HG03460 (cell line): Measurements from ENCODE around the gene NOSIP.

ENCODE experiments used
- ATAC-seq: cut with Tn5 transposase; IDR thresholded peaks from one replicate; pipeline ENCODE4 v1.9.1; 2021; ENCODE audit not compliant: unreplicated experiment

NOSIP gene

DNA sequence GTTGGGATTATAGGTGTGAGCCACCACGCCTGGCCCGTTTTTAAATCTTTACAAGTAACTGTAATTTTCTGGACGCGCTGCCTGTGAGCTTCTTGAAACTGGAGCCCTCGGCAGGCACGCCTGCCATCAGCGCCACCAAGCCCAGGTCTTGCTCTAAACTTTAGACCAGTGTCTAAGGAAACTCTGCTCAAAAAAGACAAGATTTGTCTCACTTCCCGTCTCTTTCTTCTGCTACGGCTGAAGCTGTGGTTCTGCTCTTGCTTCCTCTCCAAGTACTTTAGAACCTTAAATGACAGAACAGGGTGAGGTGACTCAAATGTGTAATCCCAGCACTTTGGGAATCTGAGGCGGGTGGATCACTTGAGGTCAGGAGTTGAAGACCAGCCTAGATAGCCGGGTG lies 27.6 kb downstream of the NOSIP start:
- ATAC-seq = no peak

DNA sequence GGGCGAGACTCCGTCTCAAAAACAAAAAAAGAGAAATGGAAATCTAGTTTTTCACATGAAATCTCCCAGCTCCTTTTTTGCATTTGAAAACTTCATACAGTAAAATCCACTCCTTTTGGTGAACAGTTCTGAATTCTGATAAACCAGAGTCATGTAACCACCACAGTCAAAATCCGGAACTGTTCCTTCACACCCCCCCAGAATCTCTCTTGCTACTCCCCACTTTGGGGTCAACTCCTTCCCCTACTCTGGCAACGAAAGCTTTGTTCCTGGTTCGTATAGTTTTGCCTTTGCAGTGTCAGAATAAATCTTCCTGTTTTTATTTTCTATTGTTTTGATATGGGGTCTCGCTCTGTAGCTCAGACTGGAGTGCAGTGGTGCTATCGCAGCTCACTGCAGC lies 28.8 kb downstream of the NOSIP start:
- no peak for ATAC-seq

DNA sequence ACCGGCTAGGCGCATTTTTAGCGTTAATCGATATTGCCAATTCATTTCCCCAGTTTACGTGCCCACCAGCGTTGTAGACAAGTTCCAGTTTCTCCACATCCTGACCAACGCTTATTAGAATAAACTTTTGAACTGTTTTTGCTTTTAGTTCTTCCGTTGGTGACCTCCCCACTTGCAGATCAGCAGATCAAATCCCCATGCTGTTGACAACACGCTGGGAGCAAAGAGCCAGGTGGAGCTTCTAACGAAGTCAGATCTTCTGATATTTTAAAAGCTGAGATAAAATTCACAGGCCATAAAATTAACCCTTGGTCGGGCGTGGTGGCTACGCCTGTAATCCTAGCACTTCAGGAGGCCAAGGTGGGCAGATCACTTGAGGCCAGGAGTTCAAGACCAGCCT lies 31.3 kb downstream of the NOSIP start:
- no peak for ATAC-seq

DNA sequence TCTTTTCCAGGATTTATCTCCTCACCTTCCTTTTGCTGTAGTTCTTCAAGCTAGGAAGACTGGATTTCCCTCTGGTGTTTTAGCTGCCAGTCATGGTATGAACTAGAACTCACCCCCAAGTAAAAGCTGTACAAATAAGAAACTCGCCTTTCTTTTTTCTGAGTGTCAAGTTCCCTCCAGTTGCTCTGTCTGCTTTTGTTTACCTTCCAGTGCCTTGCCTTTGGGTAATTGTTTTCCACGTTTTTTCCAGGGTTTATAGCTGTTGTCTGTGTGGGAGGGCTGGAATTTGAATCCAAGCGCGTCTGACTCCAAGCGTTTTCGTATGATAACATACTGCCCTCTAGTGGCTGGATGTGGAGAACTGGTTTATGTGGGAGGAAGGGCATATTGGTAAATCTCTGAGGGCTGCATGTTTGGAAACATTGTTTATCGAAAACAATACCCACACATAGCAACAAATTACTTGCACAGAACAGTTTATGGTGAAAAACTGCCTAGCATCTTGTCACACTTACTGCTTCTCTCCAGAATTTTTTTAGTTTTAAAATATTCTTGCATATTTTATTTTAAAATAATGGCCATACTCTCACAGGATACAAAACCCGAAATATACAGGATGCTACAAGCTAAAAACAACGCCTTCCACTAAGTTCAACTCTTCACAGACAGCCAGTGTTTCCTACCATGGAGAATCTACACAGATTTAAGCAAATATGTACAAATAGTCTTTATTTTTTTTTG lies 33.4 kb downstream of the NOSIP start:
- no peak for ATAC-seq

DNA sequence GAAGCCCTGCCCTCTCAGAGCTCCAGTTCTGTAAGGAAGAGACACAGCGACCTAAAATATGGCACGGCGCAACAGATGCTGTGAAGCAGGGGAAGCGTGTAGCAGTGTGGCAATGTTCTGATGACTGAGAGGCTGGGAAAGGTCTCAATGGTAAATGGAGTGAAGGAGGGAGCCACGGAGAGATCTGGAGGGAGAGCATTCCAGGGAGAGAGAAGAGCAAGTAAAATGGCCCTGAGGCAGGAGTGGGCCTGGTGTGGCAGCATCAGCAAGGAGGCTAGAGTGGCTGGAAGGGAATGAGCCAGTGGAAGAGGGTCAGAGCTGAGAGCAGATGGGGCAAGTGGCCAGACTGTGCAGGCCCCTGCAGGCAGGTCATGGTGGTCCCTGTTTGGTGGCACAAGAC lies 36.2 kb downstream of the NOSIP start:
- ATAC-seq = no peak

DNA sequence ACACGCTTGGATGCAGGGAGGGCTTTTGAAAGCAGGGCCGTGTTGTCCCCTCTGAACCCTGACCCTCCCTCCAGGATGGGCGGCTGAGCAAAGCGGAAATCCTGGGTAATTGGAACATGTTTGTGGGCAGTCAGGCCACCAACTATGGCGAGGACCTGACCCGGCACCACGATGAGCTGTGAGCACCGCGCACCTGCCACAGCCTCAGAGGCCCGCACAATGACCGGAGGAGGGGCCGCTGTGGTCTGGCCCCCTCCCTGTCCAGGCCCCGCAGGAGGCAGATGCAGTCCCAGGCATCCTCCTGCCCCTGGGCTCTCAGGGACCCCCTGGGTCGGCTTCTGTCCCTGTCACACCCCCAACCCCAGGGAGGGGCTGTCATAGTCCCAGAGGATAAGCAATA lies 37.3 kb downstream of the NOSIP start:
- no peak for ATAC-seq

DNA sequence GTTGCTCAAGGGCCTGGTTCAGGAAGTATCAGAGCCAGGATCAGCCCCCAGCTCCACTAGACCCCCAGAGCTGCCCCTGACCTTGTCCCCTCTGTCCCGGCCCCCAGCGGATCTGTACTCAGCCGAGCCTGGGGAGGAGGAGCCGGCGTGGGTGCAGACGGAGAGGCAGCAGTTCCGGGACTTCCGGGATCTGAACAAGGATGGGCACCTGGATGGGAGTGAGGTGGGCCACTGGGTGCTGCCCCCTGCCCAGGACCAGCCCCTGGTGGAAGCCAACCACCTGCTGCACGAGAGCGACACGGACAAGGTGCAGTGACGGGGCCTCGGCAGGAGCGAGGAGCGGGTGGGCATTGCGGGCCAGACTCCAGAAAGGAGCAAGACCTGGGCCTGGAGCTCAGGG lies 37.9 kb downstream of the NOSIP start:
- ATAC-seq = no peak

DNA sequence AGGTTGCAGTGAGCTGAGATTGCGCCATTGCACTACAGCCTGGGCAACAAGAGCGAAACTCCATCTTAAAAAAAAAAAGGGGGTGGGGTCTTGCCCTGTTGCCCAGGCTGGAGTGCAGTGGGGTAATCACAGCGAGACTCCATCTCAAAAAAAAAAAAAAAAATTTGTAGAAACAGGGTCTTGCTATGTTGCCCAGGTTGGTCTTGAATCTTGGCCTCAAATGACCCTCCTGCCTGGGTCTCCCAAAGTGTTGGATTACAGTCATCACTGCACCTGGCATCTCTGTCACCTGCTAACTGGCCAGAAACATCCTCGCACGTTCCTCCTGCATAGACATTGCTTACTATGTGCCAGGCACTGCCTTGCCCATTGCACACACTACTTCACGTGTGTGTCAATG lies 38.4 kb downstream of the NOSIP start:
- no peak for ATAC-seq

DNA sequence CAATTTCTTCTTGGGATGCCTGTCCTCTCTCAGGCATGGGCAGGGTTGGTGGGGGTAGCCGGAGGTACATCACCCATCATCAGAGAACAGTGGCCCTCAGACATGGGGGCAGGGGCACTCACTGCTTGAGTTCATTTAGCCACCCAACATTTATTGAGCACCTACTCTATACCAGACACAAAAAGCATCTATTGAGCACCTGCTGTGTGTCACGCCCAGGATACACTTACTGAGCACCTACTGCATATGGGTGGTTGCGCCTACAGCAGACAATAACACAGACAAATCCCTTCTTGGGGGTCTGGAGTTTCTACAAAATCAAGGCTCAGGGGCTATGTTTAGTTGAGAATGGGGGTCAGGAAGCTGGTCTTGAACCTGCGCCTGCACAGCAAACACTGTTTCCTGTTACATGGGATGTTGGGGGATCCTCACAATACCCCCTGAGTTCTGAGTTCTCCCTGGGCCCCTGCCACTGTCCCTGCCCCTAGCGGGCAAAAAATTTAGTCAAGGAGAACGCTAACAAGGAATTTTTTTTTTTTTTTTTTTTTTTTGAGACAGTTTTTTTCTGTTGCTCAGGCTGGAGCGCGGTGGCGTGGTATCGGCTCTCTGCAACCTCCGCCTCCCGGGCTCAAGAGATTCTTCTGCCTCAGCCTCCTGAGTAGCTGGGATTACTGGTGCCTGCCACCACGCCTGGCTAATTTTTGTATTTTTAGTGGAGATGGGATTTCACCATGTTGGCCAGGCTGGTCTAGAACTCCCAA lies 41.0 kb downstream of the NOSIP start:
- no peak for ATAC-seq

DNA sequence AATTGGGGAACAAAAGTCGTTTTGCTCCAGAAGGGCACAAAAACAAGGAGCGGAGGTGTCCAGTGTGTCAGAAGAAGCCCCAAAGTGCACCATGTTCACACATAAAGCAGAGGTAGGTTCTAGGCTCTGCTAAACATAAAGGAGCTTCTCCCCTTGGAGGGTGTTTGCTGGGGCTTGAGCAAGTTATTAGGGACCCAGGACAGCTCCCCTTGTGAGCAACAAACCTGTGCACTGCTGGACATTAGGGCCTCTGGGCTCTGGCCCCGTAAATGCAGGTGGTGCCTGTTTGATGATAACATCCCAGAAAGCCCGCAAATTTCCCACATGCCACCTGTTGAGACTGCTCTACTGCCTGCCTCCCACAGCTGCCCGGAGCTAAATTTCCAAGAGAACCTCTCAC lies 41.7 kb downstream of the NOSIP start:
- no peak for ATAC-seq

DNA sequence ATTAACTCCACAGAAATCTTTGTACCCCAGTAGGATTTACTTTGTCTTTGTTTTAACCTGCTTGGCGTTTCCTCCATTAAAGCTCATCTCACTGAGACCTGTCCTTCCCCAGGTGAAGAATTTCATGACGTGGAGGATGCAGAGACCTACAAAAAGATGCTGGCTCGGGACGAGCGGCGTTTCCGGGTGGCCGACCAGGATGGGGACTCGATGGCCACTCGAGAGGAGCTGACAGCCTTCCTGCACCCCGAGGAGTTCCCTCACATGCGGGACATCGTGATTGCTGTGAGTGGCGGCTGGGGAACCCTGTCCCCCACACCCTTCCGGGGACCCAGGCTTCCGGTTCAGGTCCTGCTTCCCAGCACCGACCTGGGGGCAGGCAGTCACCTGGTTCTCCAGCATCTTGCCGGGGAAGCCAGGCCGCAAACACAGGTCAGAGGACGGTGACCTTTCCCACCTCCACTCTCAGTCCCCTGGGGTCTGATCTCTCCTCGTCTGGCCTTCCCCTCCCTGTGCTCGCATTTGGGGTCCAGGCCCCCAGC lies 43.4 kb downstream of the NOSIP start:
- no peak for ATAC-seq

DNA sequence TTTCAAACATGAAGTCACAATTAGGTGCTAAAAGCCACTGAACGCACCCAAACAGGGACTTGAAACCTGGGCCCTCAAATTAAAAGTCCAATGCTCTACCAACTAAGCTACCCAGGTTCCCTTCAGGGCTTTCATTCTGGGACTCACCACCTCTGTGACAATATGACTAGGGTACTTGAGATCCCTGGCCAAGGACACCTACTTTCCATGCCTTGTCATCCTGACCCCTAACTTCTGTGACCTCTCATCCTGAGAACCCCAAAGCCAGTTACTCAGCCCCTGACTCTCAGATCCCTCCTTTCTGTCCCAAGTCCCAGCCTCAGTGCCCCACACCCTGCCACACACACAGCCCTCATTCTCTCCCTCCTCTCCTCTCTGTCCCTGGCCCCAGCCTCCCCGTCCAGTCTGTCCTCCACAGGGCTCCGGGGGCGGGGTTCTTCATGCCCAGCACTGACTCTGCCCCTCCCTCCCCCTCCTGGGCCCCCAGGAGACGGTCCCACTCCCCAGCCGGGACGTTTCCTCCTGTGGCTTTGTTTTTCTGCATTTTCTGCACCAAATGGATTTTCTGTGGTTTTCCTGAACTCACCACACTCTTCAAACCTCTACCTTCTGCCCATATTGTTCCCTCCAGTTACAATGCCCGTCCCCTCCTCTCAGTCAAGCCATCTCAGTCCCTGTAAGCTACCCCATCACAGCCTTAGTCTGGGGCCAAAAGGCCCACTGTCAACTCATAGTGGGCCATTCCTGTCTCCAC lies 45.5 kb downstream of the NOSIP start:
- no peak for ATAC-seq

DNA sequence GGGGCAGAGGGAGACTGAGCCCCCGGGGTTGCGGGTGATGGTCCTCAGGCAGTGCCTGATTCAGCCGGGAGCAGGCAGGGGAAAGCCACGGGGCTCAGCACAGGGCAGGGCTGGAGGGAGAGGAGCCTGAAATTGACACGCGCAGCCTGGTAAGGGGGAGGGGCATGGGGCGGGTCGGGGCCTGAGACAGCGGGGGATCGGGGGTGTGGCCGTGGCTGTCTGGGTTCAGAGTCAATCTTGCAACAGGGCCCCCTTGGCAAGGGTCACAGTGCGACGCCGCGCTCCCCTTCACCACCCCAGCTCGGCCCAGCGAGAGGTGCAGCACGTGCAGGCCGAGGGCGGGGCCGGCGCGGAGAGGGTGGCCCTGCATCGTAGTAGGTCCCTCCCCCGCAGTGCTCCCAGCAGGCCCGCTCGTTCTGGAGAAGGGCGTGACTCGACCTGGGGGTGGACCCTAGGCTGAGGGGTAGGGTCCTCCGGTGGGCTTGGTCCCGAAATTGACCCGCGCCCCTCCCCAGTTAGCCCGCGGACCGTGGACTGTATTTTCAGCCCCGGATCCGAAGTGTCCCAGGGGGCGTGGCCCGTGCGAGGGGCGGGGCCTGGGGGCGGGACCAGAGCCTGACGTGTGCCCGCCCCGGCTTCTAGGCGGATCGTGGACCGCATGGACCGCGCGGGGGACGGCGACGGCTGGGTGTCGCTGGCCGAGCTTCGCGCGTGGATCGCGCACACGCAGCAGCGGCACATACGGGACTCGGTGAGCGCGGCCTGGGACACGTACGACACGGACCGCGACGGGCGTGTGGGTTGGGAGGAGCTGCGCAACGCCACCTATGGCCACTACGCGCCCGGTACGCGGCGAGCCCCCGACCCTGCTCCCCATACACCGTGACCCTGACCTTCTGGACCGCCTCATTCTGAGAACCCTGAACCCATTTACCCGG lies 46.5 kb downstream of the NOSIP start:
- peak; percentile 74 for ATAC-seq

DNA sequence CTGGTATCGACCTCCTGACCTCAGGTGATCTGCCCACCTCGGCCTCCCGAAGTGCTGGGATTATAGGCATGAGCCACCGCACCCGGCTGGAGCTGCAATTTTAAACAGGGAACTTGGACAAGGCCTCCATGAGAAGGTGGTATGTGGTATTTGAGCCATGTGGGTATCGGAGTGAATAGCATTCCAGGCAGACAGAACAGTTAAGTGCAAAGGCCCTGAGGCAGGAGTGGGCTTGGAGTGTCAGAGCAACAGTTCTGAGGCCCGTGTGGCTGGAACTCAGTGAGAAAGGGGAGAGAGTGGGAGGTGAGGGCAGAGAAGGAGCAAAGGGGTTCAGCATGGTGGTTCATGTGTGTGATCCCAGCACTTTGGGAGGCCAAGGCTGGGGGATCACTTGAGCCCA lies 49.6 kb downstream of the NOSIP start:
- ATAC-seq = no peak

DNA sequence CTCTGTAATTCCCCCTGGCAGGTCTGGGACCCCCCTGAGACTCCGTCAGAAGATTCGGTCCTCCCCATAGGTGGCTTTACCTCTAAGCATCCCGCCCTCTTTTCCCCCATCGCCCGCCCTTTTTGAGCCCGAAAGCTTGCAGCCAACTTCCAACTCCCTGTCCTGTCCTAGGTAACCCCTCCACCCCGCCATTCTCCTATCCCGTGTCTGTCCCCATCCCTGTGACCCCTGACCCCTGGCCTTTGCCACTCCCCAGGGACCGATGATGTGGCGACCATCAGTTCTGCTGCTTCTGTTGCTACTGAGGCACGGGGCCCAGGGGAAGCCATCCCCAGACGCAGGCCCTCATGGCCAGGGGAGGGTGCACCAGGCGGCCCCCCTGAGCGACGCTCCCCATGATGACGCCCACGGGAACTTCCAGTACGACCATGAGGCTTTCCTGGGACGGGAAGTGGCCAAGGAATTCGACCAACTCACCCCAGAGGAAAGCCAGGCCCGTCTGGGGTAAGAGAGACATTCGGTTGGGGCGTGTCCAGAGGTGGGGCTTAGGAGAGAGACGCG lies 52.1 kb downstream of the NOSIP start:
- no peak for ATAC-seq

DNA sequence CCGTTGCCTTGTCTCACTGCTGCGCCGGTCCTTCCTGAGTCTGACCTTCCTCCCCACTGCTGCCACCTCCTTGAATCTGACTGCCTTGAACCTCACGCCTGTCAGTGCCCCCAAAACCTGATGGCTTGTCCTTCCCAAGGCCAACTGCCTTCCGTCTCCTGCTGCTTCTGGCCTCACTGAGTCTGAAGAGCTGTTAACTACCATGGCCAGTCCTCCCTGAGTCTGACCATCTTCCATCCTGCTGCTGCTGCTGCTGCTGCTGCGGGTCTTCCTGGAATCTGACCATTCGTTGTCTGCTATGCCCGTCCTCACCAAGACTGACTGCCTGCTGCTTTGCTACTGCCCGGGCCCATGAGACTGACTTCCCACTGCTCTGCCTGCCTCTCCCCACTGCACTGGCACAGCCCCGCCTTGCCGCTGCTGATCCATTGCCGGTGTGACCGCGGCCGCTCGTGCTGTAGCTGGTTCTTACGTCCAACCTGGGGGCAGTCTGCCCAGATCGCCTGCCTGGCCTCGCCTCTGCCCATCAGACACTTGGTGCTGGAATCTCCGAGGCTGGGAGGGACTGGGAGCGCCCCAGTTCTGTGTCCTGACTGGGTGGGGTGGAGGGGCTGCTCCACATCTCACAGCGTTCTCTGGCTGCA lies 55.4 kb downstream of the NOSIP start:
- ATAC-seq = no peak

DNA sequence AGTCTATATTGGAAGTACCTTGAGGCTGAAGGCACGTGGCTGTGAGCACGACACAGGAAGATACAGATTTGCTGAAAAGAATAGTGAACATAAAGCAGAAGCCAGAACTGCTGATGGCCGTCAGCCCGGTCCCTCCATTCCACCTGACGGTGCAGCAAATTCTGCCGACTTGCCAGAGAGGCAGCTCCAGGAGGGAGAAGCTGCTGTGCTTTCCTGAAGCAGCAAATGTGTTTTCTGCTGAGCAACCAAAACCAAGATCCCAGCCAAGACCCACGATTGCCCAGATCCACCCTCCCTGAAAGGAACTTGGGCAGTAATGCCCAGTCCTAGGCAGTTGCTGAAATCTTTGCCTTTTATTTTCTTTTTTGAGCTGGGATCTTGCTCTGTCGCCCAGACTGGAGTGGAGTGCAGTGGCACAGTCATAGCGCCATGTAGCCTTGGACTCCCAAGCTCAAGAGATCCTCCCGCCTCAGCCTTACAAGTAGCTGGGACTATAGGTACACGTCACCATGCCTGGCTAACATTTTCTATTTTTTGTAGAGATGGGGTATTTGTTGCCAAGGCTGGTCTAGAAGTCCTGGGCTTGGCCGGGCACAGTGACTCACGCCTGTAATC lies 59.5 kb downstream of the NOSIP start:
- ATAC-seq = no peak

DNA sequence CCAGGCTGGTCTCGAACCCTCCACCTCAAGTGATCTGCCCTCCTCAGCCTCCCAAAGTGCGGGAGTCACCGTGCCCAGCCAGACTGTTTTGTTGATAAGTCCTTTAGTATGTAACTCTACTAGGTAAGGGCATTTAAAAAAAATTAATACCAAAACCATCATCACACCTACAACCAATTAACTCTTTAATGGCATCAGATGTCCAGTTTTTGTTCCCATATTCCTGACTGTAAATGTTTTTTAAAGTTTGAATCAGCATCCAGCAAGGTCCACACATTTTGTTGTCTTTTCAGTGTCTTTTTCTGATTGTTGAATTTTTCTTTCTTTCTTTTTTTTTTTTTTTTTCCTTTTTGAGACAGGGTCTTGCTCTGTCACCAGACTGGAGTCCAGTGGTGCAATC lies 62.3 kb downstream of the NOSIP start:
- no peak for ATAC-seq

DNA sequence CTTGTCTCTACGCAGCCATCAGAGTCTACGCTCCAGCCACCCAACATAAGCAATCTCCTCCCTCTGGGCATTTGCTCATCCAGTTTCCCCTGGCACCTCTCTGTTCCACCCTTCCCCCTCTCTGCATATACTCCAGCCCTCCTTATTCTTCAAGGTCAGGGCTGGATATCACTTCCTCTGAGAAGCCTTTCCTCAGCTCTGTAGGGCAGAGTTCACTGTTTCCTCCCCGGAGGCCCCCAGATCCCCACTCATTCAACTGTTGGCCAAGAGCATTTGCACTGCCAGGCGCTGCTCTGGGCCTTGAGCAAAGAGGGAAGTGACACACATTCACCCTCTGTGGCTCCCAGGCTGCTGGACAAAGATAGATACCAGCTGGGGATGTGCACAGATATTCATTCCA lies 64.6 kb downstream of the NOSIP start:
- no peak for ATAC-seq
